SK-N-MC (cell line): ENCODE results near the gene CYB561.

Experiments used
- EZH2 ChIP-seq: fragments of 200-600 bp; sonication (generic); IDR thresholded peaks from one replicate; pipeline ENCODE4 v1.6.1; 2017; ENCODE audit warnings: antibody characterized with exemption
- POLR2AphosphoS5 ChIP-seq: IDR thresholded peaks from 2 replicates; pipeline ENCODE4 v1.6.1; 2012; ENCODE audit warnings: mild to moderate bottlenecking, low read depth, low read length, borderline replicate concordance

- TF ChIP-seq EZH2 (no peak), POLR2AphosphoS5 (peak; percentile 2; the same call in 1 of the 2 replicates)
Measured at GRCh38 chr17:63447471-63448009, 1.4 kb upstream of the CYB561 start.
